NCI-H1417 (cell line): ENCODE results near the gene CHST8.
A peak's percentile ranks its signal among the peaks of the same experiment; 100 is the strongest.

ENCODE experiments used
- DNase-seq, 3 experiments: peaks; one replicate each; lab custom pipeline; 2025; lab: John Stamatoyannopoulos, UW

Gene CHST8

DNA sequence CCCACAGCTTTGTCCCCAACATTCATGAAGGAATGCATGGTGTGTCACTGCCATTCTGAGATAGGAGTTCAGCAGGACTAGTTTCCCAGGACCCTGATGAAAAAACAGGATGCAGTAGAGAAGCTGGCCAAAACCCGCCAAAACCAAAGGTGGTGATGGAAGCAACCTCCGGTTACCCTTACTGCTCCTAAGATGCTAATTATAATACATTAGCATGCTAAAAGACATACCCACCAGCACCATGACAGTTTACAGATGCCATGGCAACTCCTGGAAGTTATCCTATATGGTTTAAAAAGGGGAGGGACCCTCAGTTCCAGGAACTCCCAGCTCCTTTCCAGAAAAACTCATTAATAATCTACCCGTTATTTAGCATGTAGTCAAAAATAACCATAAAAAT lies 115.0 kb downstream of the CHST8 start:
- DNase-seq: no peak

GRCh38 chr19:33737681-33738371 lies 116.1 kb downstream of the CHST8 start:
- no peak for DNase-seq

GRCh38 chr19:33740811-33741396 lies 119.2 kb downstream of the CHST8 start:
- DNase-seq: no peak

DNA sequence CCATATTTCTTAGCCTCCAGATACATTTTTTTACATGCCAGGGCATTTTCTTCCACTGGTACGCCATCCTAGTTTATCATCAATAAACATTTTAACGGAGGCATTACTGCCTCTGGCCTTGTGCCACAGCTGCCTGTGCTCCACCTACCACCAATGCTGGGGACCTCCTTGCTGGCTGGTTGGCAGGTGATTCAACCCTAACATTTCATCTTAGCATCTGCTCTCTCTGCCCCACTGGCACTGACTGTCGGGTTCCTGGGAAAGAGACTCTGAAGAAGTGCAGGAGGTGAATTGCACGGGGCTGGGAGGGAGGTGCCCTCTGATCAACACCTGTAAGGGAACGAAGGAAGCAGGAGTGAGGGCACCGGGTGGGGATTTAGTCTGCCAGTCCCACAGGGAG lies 123.5 kb downstream of the CHST8 start:
- no peak for DNase-seq

GRCh38 chr19:33746159-33746558 lies 124.4 kb downstream of the CHST8 start:
- no peak for DNase-seq

DNA sequence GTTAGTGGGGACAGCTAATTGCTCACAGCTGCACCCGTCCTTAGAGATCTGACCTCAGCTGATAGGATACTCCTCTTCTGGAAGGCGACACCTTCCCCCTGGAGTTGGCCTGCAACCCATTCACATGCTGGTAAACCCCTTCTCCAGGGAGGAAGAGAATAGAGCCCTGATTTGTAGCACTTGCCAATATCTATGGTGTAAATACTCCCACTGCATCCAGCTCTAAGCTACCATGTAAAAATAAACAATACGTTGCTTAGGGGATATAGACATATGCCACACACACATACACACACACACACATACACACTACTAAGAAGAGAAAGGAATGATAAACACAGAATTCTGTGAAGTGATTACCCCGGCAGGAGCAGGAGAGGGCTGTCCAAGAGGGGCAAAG lies 125.5 kb downstream of the CHST8 start:
- DNase-seq: peak in 1 of 3 experiments; percentile 59

GRCh38 chr19:33748231-33748630 lies 126.5 kb downstream of the CHST8 start:
- DNase-seq: no peak

DNA sequence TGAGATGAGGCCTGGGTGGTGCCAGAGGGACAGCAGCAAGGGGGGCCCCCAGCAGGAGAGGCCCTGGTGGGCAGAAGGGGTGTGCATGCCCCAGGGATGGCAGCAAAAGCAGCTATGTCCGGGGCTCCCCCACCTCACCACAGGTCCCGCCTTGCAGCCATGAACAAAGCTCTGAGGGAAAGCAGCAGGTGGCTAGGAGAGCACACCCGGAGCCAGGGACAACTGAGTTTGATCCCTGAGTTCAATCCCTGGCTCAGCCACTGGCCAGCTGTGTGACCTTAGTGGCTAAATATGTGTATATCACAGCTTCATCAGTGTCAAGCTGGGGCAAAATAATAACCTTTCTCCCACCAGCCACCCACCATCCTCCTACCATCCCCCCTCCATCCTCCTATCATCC lies 127.3 kb downstream of the CHST8 start:
- DNase-seq: no peak

DNA sequence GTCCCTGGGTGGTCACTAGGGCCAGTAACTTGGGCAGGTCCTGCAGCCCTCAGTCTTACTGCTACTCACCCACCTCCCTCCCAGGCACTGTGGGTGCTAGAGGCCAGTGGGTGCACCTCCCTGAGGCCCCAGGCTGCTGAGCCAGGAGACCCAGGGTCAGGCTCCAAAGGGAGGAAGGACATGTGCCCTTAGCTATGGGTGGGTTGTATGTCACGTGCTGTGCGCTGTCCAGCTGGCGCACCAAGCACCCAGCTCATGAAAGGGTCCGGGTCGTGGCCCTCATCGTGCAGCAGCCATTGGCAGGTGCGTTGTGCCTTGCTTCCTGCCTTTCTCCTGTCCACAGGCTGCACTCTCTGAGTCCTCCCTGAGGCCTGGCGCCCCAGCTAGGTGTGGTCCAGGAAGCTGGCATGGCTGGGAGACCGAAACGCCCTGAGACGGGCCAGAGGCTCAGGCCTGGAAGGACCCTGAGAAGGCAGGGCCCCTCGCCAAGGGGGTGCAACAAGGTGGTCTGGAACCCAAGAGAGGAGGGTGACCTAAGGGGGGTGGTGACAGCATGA lies 127.9 kb downstream of the CHST8 start:
- no peak for DNase-seq

GRCh38 chr19:33750587-33751435 lies 129.1 kb downstream of the CHST8 start:
- DNase-seq: no peak

GRCh38 chr19:33751436-33751770 lies 129.7 kb downstream of the CHST8 start:
- no peak for DNase-seq

DNA sequence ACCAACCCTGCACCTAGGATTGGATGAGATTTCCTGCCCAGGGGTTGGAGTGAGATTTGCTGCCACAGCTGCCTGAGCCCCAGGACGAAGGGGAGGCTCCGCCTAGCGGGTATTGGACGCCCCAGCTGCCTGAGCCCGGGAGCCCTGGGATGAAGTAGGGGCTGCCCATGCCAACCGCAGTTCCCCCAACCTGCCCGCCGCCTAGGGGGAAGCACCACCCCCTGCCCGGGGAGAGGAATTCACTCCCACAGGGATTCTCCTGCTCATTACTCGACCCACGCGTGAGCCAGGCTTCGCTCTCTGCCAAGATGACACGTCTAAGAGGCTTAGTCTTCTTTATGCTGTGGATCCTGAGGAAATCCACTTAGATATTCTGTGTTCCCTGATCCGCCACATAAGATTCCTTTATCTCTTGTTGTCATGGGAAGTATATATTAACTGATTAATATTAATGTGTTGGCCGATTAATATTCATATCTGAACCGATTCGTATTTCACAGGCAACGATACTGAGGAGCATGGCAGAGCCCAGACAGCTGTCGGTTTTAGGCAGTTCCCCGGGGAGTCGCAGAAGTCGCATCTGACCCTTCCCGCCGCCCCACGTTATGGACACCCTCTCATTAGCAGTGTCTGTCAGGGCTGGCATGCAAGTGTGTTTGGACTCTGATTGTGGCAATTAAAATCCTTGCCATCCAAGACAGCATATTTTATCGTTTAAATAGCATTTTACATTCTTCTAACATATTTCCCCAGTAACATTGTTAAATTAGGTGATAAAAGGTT lies 130.5 kb downstream of the CHST8 start:
- DNase-seq: peak in 1 of 3 experiments; percentile 12

DNA sequence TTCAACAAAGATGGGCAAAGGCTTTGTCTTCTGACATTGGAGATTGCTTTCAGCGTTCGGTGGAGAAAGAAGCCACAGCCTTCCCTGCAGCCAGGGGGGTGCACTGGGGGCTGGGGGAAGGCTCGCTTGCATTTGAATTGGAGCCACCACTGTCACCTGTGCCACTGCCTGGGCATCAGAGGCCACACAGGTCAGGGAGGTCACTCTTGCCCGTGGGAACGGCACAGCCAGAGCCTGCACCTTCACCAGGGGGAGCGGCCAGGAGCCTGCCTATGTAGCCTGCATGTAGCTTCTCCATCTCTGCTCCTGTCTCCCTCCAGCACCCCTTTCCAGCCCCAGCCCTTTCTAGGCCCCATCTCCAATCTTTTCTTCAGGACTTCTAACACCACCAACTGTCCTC lies 131.2 kb downstream of the CHST8 start:
- no peak for DNase-seq

DNA sequence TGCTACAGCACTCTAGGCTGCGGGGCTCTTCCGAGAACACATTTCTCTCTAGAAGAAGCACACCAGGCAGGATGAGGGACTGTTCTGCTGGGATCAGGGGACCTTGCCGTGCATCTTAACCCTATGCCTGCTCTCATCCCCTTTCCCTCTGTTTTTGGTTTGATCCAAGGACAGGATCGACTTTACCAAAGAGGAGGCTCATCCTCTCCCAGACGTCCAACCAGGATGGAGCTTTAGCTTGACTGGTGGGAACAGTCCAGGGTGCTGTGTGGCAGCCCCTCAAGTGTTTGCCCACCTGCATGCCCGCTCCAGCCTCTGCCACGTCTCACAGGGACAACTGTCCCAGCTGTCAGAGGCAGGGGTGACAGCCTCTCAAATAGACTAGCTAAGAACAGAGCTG lies 132.6 kb downstream of the CHST8 start:
- peak in 1 of 3 experiments; percentile 32 for DNase-seq

- DNase-seq: peak in 2 of 3 experiments; percentile 60 to 84
These were observed 133.6 kb downstream of the CHST8 start for GRCh38 chr19:33755099-33756035.

DNA sequence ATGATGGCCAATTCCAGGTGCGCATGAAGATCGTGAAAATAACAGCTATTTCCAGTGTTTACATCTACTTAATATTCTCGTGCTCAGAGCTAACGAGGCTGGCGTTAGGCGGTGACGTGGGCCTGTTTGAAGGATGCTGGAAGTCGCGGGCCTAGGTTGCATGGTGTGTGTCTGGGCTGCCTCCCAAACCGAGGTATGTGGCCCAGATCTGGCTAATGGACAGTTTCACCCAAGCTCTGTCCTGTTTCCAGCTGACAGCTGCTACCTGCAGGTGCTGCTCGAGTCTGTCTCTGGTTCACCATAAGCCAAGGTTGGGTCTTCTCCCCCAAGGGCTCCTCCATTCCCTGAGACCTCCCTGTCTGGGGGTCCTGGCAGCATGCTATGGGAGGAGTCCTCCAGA lies 134.4 kb downstream of the CHST8 start:
- no peak for DNase-seq

- DNase-seq: peak in 1 of 3 experiments; percentile 56
These were observed 136.8 kb downstream of the CHST8 start for GRCh38 chr19:33758541-33759013.

DNA sequence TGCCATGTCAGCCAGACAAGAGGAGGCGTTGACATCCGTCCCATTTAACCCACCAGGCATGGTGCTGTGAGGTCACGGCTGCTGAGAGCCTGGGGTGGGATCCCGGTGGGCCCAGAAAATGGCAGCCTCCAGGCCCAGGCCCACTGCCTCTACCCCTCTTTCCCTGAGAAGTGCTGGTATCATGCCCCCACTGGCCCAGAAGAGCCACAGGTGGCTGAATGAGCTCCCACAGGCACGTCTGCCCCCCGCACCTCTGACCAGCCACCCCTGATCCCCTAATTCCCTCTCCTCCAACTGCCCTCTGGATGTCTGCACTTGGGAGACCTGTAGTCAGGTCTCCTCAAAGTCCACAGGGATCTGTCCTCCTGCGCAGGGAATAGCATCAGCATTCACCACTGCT lies 137.6 kb downstream of the CHST8 start:
- DNase-seq: no peak

DNA sequence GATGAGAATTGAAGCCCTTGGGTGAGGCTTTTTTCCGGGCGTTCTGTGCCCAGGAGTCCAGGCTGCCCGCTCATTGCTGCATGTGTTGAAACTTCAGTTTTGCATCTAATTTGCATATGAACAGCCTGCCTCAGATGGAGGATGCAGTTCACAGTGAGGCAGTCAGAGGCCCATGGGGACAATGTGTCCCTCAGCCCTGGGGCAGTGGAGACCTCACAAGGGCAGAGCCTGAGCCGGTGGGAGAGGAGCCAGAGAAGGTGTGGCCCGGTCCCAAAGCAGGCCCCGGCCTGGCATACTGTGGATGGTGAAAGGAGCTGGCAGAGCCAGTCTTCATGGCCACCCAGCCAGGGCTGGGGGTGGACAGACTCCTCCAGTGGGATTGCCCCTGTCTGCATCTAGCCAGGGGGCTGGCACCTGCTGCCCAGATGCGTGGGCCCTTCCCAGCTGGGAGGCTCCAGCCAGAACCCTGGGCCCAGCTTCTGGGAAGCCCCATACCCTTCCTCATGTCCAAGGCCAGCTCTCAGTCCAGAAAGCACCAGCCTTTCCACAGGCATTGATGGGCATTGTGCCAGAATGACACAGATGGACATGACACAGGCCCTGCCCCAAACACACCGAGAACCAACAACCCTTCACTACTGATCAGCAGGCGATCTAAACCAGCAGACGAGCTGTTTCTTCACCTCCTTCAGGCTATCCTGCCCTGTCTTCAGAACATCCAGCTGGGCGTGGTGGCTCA lies 142.0 kb downstream of the CHST8 start:
- DNase-seq: no peak

GRCh38 chr19:33766623-33767022 lies 144.9 kb downstream of the CHST8 start:
- DNase-seq: no peak
